Stimulated activated CD4-positive, alpha-beta T cell treated with anti-CD3 and anti-CD28 coated beads, TNF-alpha, amount 100 ng/mL, for 24 hours (primary cell): ENCODE measurements around the gene COASY.

Experiments
- DNase-seq, 3 experiments: peaks; one replicate each; pipeline ENCODE4 v3.0.0-alpha.2; 2020; ENCODE audit warnings: low read depth in 3 of 3

The COASY gene

DNA sequence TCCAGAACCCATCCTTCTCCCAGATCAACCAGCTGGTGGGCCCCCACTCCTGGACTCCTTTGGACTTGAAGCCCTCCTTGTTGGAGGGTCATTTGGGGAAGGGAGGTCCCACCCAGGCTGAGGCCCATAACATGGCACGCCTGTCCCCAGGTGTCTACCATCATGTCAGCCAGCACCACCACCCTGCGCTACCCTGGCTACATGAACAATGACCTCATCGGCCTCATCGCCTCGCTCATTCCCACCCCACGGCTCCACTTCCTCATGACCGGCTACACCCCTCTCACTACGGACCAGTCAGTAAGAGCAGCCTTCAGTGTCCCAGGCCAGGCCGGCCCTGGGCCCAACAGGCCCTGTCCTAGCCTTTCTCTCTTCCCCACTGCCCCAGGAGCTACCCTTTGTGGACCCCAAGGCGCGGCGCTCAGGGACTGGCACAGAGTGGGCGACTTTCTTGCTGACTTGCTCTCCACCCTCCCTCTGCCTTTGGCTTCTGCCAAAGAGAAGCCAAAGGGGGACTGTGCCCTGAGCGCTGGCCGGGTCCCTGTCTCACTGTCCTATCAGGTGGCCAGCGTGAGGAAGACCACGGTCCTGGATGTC, 51.8 kb downstream of the COASY start:
- DNase-seq: no peak
